Measurements from ENCODE around the gene NKAIN4.

NKAIN4 gene

DNA sequence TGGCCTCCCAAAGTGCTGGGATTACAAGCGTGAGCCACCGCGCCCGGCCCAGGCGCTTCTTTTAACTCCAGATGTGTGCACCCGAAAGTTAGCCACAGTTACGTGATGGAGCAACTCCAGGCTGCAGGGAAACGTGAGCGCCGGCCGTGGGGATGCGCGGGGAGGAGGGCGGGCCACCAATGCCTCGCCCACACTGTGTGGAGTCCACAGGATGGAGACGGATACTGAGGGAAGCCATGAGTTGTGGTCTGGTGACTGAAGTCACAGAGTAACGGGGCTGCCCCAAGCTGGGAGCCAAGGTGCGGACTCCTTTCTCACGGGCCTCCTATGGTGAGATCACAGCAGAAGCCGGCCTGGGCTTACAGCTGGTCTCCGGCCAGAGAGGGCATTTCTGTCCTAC lies 61.5 kb downstream of the NKAIN4 start:
- DNase-seq (ENCODE audit: low read depth in 2 of 2), result no peak

DNA sequence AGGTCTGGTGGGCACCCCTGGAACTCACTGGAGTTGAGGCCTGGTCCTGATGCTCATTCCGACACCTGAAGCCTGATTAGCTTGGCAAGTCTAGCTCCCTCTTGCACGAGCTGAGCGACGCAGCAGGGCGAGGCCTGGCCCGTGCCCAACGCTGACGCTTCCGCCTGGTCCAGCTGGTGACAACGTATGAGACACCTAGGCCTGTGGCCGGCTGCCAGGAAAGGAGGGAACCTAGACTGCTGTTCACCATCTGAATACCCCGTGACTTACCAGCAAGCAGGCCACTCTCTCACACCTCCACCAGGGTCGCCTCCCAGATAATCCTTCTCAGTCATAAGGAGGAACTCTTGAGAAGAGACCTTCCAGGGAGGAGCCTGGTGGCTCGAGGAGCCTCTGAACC lies 62.9 kb downstream of the NKAIN4 start:
- DNase-seq (ENCODE audit: low read depth in 2 of 2), result no peak

DNA sequence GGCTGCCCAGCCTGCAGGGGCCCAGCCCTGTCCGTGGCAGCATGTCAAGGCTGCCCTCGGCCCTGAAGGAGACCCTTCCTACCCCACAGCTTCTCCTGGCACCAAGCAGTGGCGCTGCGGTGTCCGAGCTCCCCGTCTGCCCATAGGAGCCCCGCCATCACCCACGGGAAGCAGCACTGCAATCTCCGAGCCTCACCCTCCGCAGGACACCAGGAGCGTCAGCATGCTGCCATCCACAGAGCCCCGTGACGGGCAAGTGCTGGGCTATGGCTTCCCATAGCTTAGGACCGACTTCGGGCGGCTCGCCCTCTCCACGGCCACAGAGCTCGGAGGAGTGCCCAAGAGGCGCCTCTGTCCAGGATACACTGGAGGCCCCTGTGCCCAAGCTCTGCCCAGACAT lies 63.4 kb downstream of the NKAIN4 start:
- DNase-seq (ENCODE audit: low read depth in 2 of 2), result no peak

All from stimulated activated CD8-positive, alpha-beta memory T cell treated with anti-CD3 and anti-CD28 coated beads, Interleukin-15, amount 100 ng/mL, for 48 hours (primary cell).